WTC11 (cell line): ENCODE measurements around the gene EPHB3. TPM values are rescaled to one million over a fixed set of nuclear protein-coding genes. Genes with fewer than 3 reads are reported as not detected.

Experiments used
- ATAC-seq: fragments of 200-7000 bp; cut with Tn5 transposase; 2 replicates; pipeline ENCODE4 v1.10.0; 2021; ENCODE audit warnings: mild to moderate bottlenecking, moderate library complexity
- CTCF ChIA-PET: fragments of 300-600 bp; sonication (Branson Sonifier 250); formaldehyde crosslinking; loops from one replicate; lab custom pipeline; 2021; ENCODE audit warnings: antibody characterized with exemption; lab: Charles Lee
- POLR2A ChIA-PET: fragments of 350-600 bp; sonication (Branson Sonifier 250); formaldehyde crosslinking; loops from one replicate; lab custom pipeline; 2021; ENCODE audit warnings: antibody characterized with exemption; lab: Charles Lee
- DNase-seq: peaks from one replicate; pipeline ENCODE4 v3.0.0; 2021; ENCODE audit warnings: low spot score
- H3K27ac Mint-ChIP-seq: 2 replicates; pipeline ENCODE4 v1.8.0; 2021; ENCODE audit warnings: mixed read lengths
- H3K27me3 Mint-ChIP-seq: 2 replicates; pipeline ENCODE4 v1.8.0; 2021; ENCODE audit warnings: low read depth, mild to moderate bottlenecking, moderate library complexity, mixed read lengths
- H3K36me3 Mint-ChIP-seq: 2 replicates; pipeline ENCODE4 v1.8.0; 2021; ENCODE audit warnings: mixed read lengths
- H3K4me1 Mint-ChIP-seq: 2 replicates; pipeline ENCODE4 v1.8.0; 2022; ENCODE audit warnings: mixed read lengths
- H3K4me3 Mint-ChIP-seq: 2 replicates; pipeline ENCODE4 v1.8.0; 2021; ENCODE audit warnings: mild to moderate bottlenecking, moderate library complexity, mixed read lengths
- H3K9me3 Mint-ChIP-seq: 2 replicates; pipeline ENCODE4 v1.8.0; 2021; ENCODE audit warnings: mixed read lengths
- ATF1 ChIP-seq: sonication (generic); formaldehyde crosslinking; IDR thresholded peaks from 2 replicates; pipeline ENCODE4 v1.8.1; 2023; ENCODE audit warnings: mild to moderate bottlenecking, moderate library complexity, missing genetic modification reagents
- CTCF ChIP-seq: fragments of 200-600 bp; IDR thresholded peaks from 2 replicates; pipeline ENCODE4 v1.8.0; 2022; ENCODE audit warnings: antibody characterized with exemption
- E2F1 ChIP-seq: sonication (generic); formaldehyde crosslinking; IDR thresholded peaks from 2 replicates; pipeline ENCODE4 v1.8.0; 2022; ENCODE audit warnings: mild to moderate bottlenecking, missing genetic modification reagents
- E2F5 ChIP-seq: sonication (generic); formaldehyde crosslinking; IDR thresholded peaks from 2 replicates; pipeline ENCODE4 v1.8.1; 2022; ENCODE audit warnings: mild to moderate bottlenecking, moderate library complexity, missing genetic modification reagents
- ESRRA ChIP-seq: sonication (generic); formaldehyde crosslinking; IDR thresholded peaks from 2 replicates; pipeline ENCODE4 v1.8.1; 2022; ENCODE audit warnings: mild to moderate bottlenecking, missing genetic modification reagents, borderline replicate concordance
- FOXK1 ChIP-seq: sonication (generic); formaldehyde crosslinking; IDR thresholded peaks from 2 replicates; pipeline ENCODE4 v1.8.0; 2022; ENCODE audit warnings: mild to moderate bottlenecking, moderate library complexity, missing genetic modification reagents
- FOXP1 ChIP-seq: sonication (generic); formaldehyde crosslinking; IDR thresholded peaks from 2 replicates; pipeline ENCODE4 v1.8.0; 2022; ENCODE audit warnings: missing genetic modification reagents, mild to moderate bottlenecking, moderate library complexity, borderline replicate concordance
- FOXP4 ChIP-seq: sonication (generic); formaldehyde crosslinking; IDR thresholded peaks from 2 replicates; pipeline ENCODE4 v1.8.0; 2022; ENCODE audit warnings: mild to moderate bottlenecking, missing genetic modification reagents
- JUN ChIP-seq: sonication (generic); formaldehyde crosslinking; IDR thresholded peaks from 2 replicates; pipeline ENCODE4 v1.8.0; 2023; ENCODE audit warnings: mild to moderate bottlenecking, missing genetic modification reagents
- NFYB ChIP-seq: sonication (generic); formaldehyde crosslinking; conservative IDR thresholded peaks from 2 replicates; pipeline ENCODE4 v1.8.0; 2022; ENCODE audit warnings: low read depth, missing genetic modification reagents
- NR1H2 ChIP-seq: sonication (generic); formaldehyde crosslinking; IDR thresholded peaks from 2 replicates; pipeline ENCODE4 v1.9.0; 2021; ENCODE audit warnings: mild to moderate bottlenecking, moderate library complexity, missing genetic modification reagents
- RELA ChIP-seq: sonication (generic); formaldehyde crosslinking; IDR thresholded peaks from 2 replicates; pipeline ENCODE4 v1.8.1; 2022; ENCODE audit warnings: missing genetic modification reagents, mild to moderate bottlenecking, borderline replicate concordance
- SMAD4 ChIP-seq: sonication (generic); formaldehyde crosslinking; IDR thresholded peaks from 2 replicates; pipeline ENCODE4 v1.8.0; 2022; ENCODE audit warnings: mild to moderate bottlenecking, missing genetic modification reagents
- SOX15 ChIP-seq: fragments of 250-450 bp; sonication (Bioruptor Pico); IDR thresholded peaks from 2 replicates; pipeline ENCODE4 v1.9.0; 2021; ENCODE audit warnings: mild to moderate bottlenecking
- ZNF512 ChIP-seq: sonication (generic); formaldehyde crosslinking; IDR thresholded peaks from 2 replicates; pipeline ENCODE4 v1.8.1; 2022; ENCODE audit warnings: missing genetic modification reagents, borderline replicate concordance
- ZNF671 ChIP-seq: fragments of 250-450 bp; sonication (Bioruptor Pico); IDR thresholded peaks from 2 replicates; pipeline ENCODE4 v1.8.0; 2021; ENCODE audit warnings: mild to moderate bottlenecking
- total RNA-seq: library from RNA; stranded (reverse); gene quantifications from 3 replicates; pipeline ENCODE4 v1.2.3, GENCODE V29; 2021
- TF ChIP-seq, protein P1 (sequence below): sonication (generic); formaldehyde crosslinking; conservative IDR thresholded peaks from 2 replicates; pipeline ENCODE4 v1.8.1; 2022; ENCODE audit warnings: mild to moderate bottlenecking, missing genetic modification reagents
- TF ChIP-seq, protein P2 (sequence below): sonication (generic); formaldehyde crosslinking; IDR thresholded peaks from 2 replicates; pipeline ENCODE4 v1.8.0; 2022; ENCODE audit warnings: missing genetic modification reagents

Gene EPHB3
- total RNA-seq, 1 experiment from 2014 or later: 11.4 TPM

GRCh38 chr3:184609476-184610244 lies 48.1 kb downstream of the EPHB3 start:
- Mint-ChIP-seq H3K4me3 (no peak overlapping the region), H3K9me3 (no peaks in the 10 kb centered on the region), H3K36me3 (no peaks in the 10 kb centered on the region), H3K4me1 (peaks cover 27% of the 10 kb centered on the region), H3K27me3 (peaks cover 57% of the 10 kb centered on the region), H3K27ac (no peak overlapping the region)
- CTCF ChIA-PET: interaction anchor here (0.7 to 1.1 kb wide), 6 partner anchors 10 to 238 kb away, joined by 3 to 5 read pairs (median 3); partner anchors contain the start of gene EPHB3
- POLR2A ChIA-PET: interaction anchor here (0.7 kb wide), 1 partner anchor 102 kb away, joined by 3 read pairs; the partner anchor contains the start of gene MAGEF1
- ATAC-seq (no peak), DNase-seq (no peak)
- no peak for TF ChIP-seq FOXP4 (CRISPR knock-in tag)
- no peak for TF ChIP-seq ATF1 (CRISPR knock-in tag)
- TF ChIP-seq E2F5 (CRISPR knock-in tag): no peak
- TF ChIP-seq ZNF512 (CRISPR knock-in tag): no peak
- TF ChIP-seq, protein P1, sequence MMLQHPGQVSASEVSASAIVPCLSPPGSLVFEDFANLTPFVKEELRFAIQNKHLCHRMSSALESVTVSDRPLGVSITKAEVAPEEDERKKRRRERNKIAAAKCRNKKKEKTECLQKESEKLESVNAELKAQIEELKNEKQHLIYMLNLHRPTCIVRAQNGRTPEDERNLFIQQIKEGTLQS (CRISPR knock-in tag): no peak
- TF ChIP-seq RELA (CRISPR knock-in tag): no peak
- no peak for TF ChIP-seq CTCF
- TF ChIP-seq ESRRA: no peak
- TF ChIP-seq NR1H2: no peak
- TF ChIP-seq NFYB (CRISPR knock-in tag): no peak
- TF ChIP-seq E2F1 (CRISPR knock-in tag): no peak

- Mint-ChIP-seq H3K4me3 (no peak overlapping the region), H3K4me1 (peaks cover 20% of the 10 kb centered on the region), H3K9me3 (no peaks in the 10 kb centered on the region), H3K36me3 (no peaks in the 10 kb centered on the region), H3K27me3 (peaks cover 50% of the 10 kb centered on the region), H3K27ac (no peak overlapping the region)
- ChIA-PET POLR2A (interaction anchor here (0.7 kb wide), 1 partner anchor 101 kb away, joined by 3 read pairs; the partner anchor contains the start of gene MAGEF1), CTCF (interaction anchor here (0.7 to 1.1 kb wide), 5 partner anchors 9 to 239 kb away, joined by 3 to 5 read pairs (median 3); partner anchors contain the start of gene EPHB3)
- DNase-seq (no peak), ATAC-seq (no peak)
- no peak for TF ChIP-seq ZNF512 (CRISPR knock-in tag)
- no peak for TF ChIP-seq FOXP1 (CRISPR knock-in tag)
- no peak for TF ChIP-seq JUN
- TF ChIP-seq SMAD4 (CRISPR knock-in tag): no peak
- TF ChIP-seq ZNF671 (CRISPR knock-in tag): no peak
- TF ChIP-seq, protein P2, sequence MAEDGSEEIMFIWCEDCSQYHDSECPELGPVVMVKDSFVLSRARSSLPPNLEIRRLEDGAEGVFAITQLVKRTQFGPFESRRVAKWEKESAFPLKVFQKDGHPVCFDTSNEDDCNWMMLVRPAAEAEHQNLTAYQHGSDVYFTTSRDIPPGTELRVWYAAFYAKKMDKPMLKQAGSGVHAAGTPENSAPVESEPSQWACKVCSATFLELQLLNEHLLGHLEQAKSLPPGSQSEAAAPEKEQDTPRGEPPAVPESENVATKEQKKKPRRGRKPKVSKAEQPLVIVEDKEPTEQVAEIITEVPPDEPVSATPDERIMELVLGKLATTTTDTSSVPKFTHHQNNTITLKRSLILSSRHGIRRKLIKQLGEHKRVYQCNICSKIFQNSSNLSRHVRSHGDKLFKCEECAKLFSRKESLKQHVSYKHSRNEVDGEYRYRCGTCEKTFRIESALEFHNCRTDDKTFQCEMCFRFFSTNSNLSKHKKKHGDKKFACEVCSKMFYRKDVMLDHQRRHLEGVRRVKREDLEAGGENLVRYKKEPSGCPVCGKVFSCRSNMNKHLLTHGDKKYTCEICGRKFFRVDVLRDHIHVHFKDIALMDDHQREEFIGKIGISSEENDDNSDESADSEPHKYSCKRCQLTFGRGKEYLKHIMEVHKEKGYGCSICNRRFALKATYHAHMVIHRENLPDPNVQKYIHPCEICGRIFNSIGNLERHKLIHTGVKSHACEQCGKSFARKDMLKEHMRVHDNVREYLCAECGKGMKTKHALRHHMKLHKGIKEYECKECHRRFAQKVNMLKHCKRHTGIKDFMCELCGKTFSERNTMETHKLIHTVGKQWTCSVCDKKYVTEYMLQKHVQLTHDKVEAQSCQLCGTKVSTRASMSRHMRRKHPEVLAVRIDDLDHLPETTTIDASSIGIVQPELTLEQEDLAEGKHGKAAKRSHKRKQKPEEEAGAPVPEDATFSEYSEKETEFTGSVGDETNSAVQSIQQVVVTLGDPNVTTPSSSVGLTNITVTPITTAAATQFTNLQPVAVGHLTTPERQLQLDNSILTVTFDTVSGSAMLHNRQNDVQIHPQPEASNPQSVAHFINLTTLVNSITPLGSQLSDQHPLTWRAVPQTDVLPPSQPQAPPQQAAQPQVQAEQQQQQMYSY: no peak
- no peak for TF ChIP-seq SOX15 (CRISPR knock-in tag)
- no peak for TF ChIP-seq FOXK1
- TF ChIP-seq NFYB (CRISPR knock-in tag): no peak
Measured at GRCh38 chr3:184610245-184610871, 48.8 kb downstream of the EPHB3 start.
